PC-9 (cell line): Measurements from ENCODE around the gene ACMSD. TPM values are rescaled to one million over a fixed set of nuclear protein-coding genes. Genes with fewer than 3 reads are reported as not detected.

Source experiments
- BruUV-seq: library from RNA; stranded (reverse); fragments of 400-500 nt; replicated peaks from 2 replicates; lab custom pipeline; 2021; lab: Mats Ljungman, UMichigan
- CTCF ChIA-PET: fragments of 300-600 bp; sonication (Branson Sonifier 250); formaldehyde crosslinking; loops from one replicate; lab custom pipeline; 2022; ENCODE audit warnings: antibody characterized with exemption; lab: Charles Lee
- POLR2A ChIA-PET: fragments of 300-600 bp; sonication (Branson Sonifier 250); formaldehyde crosslinking; loops from one replicate; lab custom pipeline; 2022; ENCODE audit warnings: antibody characterized with exemption; ENCODE audit not compliant: unreplicated experiment; lab: Charles Lee
- DNase-seq, 2 experiments: peaks; one replicate each; pipeline versions ENCODE4 v3.0.0 to v3.0.0-alpha.2; 2015 to 2022; ENCODE audit warnings: mixed read lengths in 1 of 2
- H2AFZ ChIP-seq: fragments of 200-600 bp; sonication (generic); 2 replicates; pipeline ENCODE4 v1.8.1; 2017; ENCODE audit warnings: antibody characterized with exemption
- H3F3A ChIP-seq: fragments of 200-600 bp; sonication (generic); 2 replicates; pipeline ENCODE4 v1.8.1; 2017; ENCODE audit warnings: antibody characterized with exemption, mild to moderate bottlenecking, low read depth; ENCODE audit not compliant: insufficient read depth
- H3K27ac ChIP-seq: fragments of 200-600 bp; sonication (generic); 2 replicates; pipeline ENCODE4 v1.6.1; 2016; ENCODE audit warnings: mixed run types
- H3K27me3 ChIP-seq: fragments of 200-600 bp; sonication (generic); 2 replicates; pipeline ENCODE4 v1.6.1; 2016; ENCODE audit warnings: low read depth, mixed run types; ENCODE audit not compliant: insufficient read depth
- H3K36me3 ChIP-seq: fragments of 200-600 bp; sonication (generic); 2 replicates; pipeline ENCODE4 v1.6.1; 2016; ENCODE audit warnings: low read depth, mixed run types
- H3K4me1 ChIP-seq: fragments of 200-600 bp; sonication (generic); replicated peaks from 2 replicates; pipeline ENCODE4 v1.6.1; 2016; ENCODE audit warnings: mixed run types; ENCODE audit not compliant: insufficient read depth
- H3K4me2 ChIP-seq: fragments of 200-600 bp; sonication (generic); 2 replicates; pipeline ENCODE4 v1.6.1; 2017; ENCODE audit warnings: mixed run types
- H3K4me3 ChIP-seq: fragments of 200-600 bp; sonication (generic); 2 replicates; pipeline ENCODE4 v1.6.1; 2016; ENCODE audit warnings: mixed run types
- H3K79me2 ChIP-seq: fragments of 200-600 bp; sonication (generic); 2 replicates; pipeline ENCODE4 v1.6.1; 2017; ENCODE audit warnings: low read depth, mixed run types
- H3K9me2 ChIP-seq: fragments of 200-600 bp; sonication (generic); 2 replicates; pipeline ENCODE4 v1.8.1; 2017; ENCODE audit warnings: mild to moderate bottlenecking; ENCODE audit not compliant: insufficient read depth
- H3K9me3 ChIP-seq: fragments of 200-600 bp; sonication (generic); 2 replicates; pipeline ENCODE4 v1.8.1; 2016; ENCODE audit warnings: low read depth; ENCODE audit not compliant: insufficient read depth
- H4K20me1 ChIP-seq: fragments of 200-600 bp; sonication (generic); 2 replicates; pipeline ENCODE4 v1.8.1; 2017; ENCODE audit not compliant: insufficient read depth
- EZH2 ChIP-seq: fragments of 200-600 bp; sonication (generic); IDR thresholded peaks from 2 replicates; pipeline ENCODE4 v1.8.0; 2017; ENCODE audit warnings: antibody characterized with exemption, low read depth
- intact Hi-C: fragments of 100-400 bp; cut with micrococcal nuclease; formaldehyde crosslinking; loops from one replicate; pipeline ENCODE4 v1.10.0; 2022; ENCODE audit not compliant: unreplicated experiment
- microRNA-seq: library from miRNA; unstranded; fragments of <30 nt; microRNA quantifications from one replicate; pipeline ENCODE4 v1.2.0, GENCODE V29; 2021; ENCODE audit warnings: borderline number of aligned reads, borderline replicate concordance
- total RNA-seq: library from RNA; stranded (reverse); gene quantifications from 2 replicates; pipeline ENCODE4 v1.2.3, GENCODE V29; 2021
- TF ChIP-seq, protein P1 (sequence below): fragments of 200-600 bp; sonication (generic); conservative IDR thresholded peaks from 2 replicates; pipeline ENCODE4 v1.6.1; 2017; ENCODE audit warnings: mixed run types, antibody characterized with exemption, mild to moderate bottlenecking, moderate library complexity

Gene ACMSD
- total RNA-seq, 1 experiment from 2014 or later, result not detected

- no peaks in the 10 kb centered on the region for H3K79me2 ChIP-seq
- no peaks in the 10 kb centered on the region for H3K27me3 ChIP-seq
- POLR2A ChIA-PET, result no interaction called here
- intact Hi-C loops, result no loop called here
- H3K9me2 ChIP-seq, result no peaks in the 10 kb centered on the region
- H4K20me1 ChIP-seq, result peaks cover 30% of the 10 kb centered on the region
- no peaks in the 10 kb centered on the region for H3K9me3 ChIP-seq
- H3F3A ChIP-seq, result 0 out of 2 replicates have a peak, but pooled peaks cover 6% of the 10 kb centered on the region
- H3K4me3 ChIP-seq, result no peak overlapping the region
- no peak overlapping the region for H2AFZ ChIP-seq
- CTCF ChIA-PET, result no interaction called here
- no TSS peak for BruUV-seq
- no peak for TF ChIP-seq EZH2
- TF ChIP-seq, protein P1, sequence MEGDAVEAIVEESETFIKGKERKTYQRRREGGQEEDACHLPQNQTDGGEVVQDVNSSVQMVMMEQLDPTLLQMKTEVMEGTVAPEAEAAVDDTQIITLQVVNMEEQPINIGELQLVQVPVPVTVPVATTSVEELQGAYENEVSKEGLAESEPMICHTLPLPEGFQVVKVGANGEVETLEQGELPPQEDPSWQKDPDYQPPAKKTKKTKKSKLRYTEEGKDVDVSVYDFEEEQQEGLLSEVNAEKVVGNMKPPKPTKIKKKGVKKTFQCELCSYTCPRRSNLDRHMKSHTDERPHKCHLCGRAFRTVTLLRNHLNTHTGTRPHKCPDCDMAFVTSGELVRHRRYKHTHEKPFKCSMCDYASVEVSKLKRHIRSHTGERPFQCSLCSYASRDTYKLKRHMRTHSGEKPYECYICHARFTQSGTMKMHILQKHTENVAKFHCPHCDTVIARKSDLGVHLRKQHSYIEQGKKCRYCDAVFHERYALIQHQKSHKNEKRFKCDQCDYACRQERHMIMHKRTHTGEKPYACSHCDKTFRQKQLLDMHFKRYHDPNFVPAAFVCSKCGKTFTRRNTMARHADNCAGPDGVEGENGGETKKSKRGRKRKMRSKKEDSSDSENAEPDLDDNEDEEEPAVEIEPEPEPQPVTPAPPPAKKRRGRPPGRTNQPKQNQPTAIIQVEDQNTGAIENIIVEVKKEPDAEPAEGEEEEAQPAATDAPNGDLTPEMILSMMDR, result no peak
- DNase-seq, result no peak
- no peak overlapping the region for H3K27ac ChIP-seq
- peaks cover 30% of the 10 kb centered on the region for H3K36me3 ChIP-seq
- no peak overlapping the region for H3K4me2 ChIP-seq
- no peaks in the 10 kb centered on the region for H3K4me1 ChIP-seq
These were observed 111.7 kb downstream of the ACMSD start for GRCh38 chr2:134949981-134950708.

GRCh38 chr2:134950886-134951285 lies 112.5 kb downstream of the ACMSD start:
- H3K27me3 ChIP-seq, result no peaks in the 10 kb centered on the region
- no peak overlapping the region for H3K27ac ChIP-seq

More at GRCh38 chr2:134950886-134951285, 112.5 kb downstream of the ACMSD start:
- no peaks in the 10 kb centered on the region for H3K9me2 ChIP-seq
- peaks cover 30% of the 10 kb centered on the region for H3K36me3 ChIP-seq
- DNase-seq, result no peak
- H3F3A ChIP-seq, result 0 out of 2 replicates have a peak, but pooled peaks cover 6% of the 10 kb centered on the region
- no peak overlapping the region for H3K4me3 ChIP-seq
- H3K4me2 ChIP-seq, result no peak overlapping the region
- POLR2A ChIA-PET, result no interaction called here
- no peak overlapping the region for H2AFZ ChIP-seq
- intact Hi-C loops, result no loop called here
- CTCF ChIA-PET, result no interaction called here
- no TSS peak for BruUV-seq
- no peak for TF ChIP-seq EZH2
- TF ChIP-seq, protein P1, result no peak
- no peaks in the 10 kb centered on the region for H3K9me3 ChIP-seq
- no peaks in the 10 kb centered on the region for H3K4me1 ChIP-seq
- no peaks in the 10 kb centered on the region for H3K79me2 ChIP-seq
- peaks cover 29% of the 10 kb centered on the region for H4K20me1 ChIP-seq

Small RNA genes lying within 50 kb of the gene (microRNA-seq; reads per million reads assigned to microRNA genes)
- gene MIR5590, result not detected

Other genes starting within 250 kb of the ACMSD start
- 1.4 and 2.4 TPM in 2 replicates for gene TMEM163, start 119.6 kb upstream of the ACMSD start, total RNA-seq
- gene CCNT2, start 80.2 kb downstream of the ACMSD start, total RNA-seq, result 19.1 and 26.2 TPM in 2 replicates
- gene MAP3K19, start 208.8 kb downstream of the ACMSD start, total RNA-seq, result not detected in 2 replicates
- gene RAB3GAP1, start 213.7 kb downstream of the ACMSD start, total RNA-seq, result 29.5 and 36.8 TPM in 2 replicates